WTC11 (cell line): ENCODE data around the gene TMEM253. TPM values are rescaled to one million over a fixed set of nuclear protein-coding genes. Genes with fewer than 3 reads are reported as not detected.
A peak's percentile ranks its signal among the peaks of the same experiment; 100 is the strongest.

Experiments used
- ATAC-seq: fragments of 200-7000 bp; cut with Tn5 transposase; 2 replicates; pipeline ENCODE4 v1.10.0; 2021; ENCODE audit warnings: mild to moderate bottlenecking, moderate library complexity
- CTCF ChIA-PET: fragments of 300-600 bp; sonication (Branson Sonifier 250); formaldehyde crosslinking; loops from one replicate; lab custom pipeline; 2021; ENCODE audit warnings: antibody characterized with exemption; lab: Charles Lee
- POLR2A ChIA-PET: fragments of 350-600 bp; sonication (Branson Sonifier 250); formaldehyde crosslinking; loops from one replicate; lab custom pipeline; 2021; ENCODE audit warnings: antibody characterized with exemption; lab: Charles Lee
- DNase-seq: peaks from one replicate; pipeline ENCODE4 v3.0.0; 2021; ENCODE audit warnings: low spot score
- H3K27ac Mint-ChIP-seq: 2 replicates; pipeline ENCODE4 v1.8.0; 2021; ENCODE audit warnings: mixed read lengths
- H3K27me3 Mint-ChIP-seq: 2 replicates; pipeline ENCODE4 v1.8.0; 2021; ENCODE audit warnings: low read depth, mild to moderate bottlenecking, moderate library complexity, mixed read lengths
- H3K36me3 Mint-ChIP-seq: 2 replicates; pipeline ENCODE4 v1.8.0; 2021; ENCODE audit warnings: mixed read lengths
- H3K4me1 Mint-ChIP-seq: 2 replicates; pipeline ENCODE4 v1.8.0; 2022; ENCODE audit warnings: mixed read lengths
- H3K4me3 Mint-ChIP-seq: 2 replicates; pipeline ENCODE4 v1.8.0; 2021; ENCODE audit warnings: mild to moderate bottlenecking, moderate library complexity, mixed read lengths
- H3K9me3 Mint-ChIP-seq: 2 replicates; pipeline ENCODE4 v1.8.0; 2021; ENCODE audit warnings: mixed read lengths
- ARID4B ChIP-seq: sonication (generic); formaldehyde crosslinking; IDR thresholded peaks from 2 replicates; pipeline ENCODE4 v1.8.0; 2023; ENCODE audit warnings: missing genetic modification reagents, mild to moderate bottlenecking, borderline replicate concordance
- ATF2 ChIP-seq: sonication (generic); formaldehyde crosslinking; IDR thresholded peaks from 2 replicates; pipeline ENCODE4 v1.8.1; 2022; ENCODE audit warnings: low read depth, missing genetic modification reagents, borderline replicate concordance
- FOXP1 ChIP-seq: sonication (generic); formaldehyde crosslinking; IDR thresholded peaks from 2 replicates; pipeline ENCODE4 v1.8.0; 2022; ENCODE audit warnings: missing genetic modification reagents, mild to moderate bottlenecking, moderate library complexity, borderline replicate concordance
- FOXP4 ChIP-seq: sonication (generic); formaldehyde crosslinking; IDR thresholded peaks from 2 replicates; pipeline ENCODE4 v1.8.0; 2022; ENCODE audit warnings: mild to moderate bottlenecking, missing genetic modification reagents
- GRHL2 ChIP-seq: fragments of 250-450 bp; sonication (Bioruptor Pico); IDR thresholded peaks from 2 replicates; pipeline ENCODE4 v1.8.0; 2022; ENCODE audit warnings: mild to moderate bottlenecking, moderate library complexity; ENCODE audit not compliant: insufficient replicate concordance, severe bottlenecking
- JAZF1 ChIP-seq: fragments of 250-450 bp; sonication (Bioruptor Pico); IDR thresholded peaks from 2 replicates; pipeline ENCODE4 v1.9.0; 2021; ENCODE audit warnings: moderate library complexity, mild to moderate bottlenecking, inconsistent platforms
- JUN ChIP-seq: sonication (generic); formaldehyde crosslinking; IDR thresholded peaks from 2 replicates; pipeline ENCODE4 v1.8.0; 2023; ENCODE audit warnings: mild to moderate bottlenecking, missing genetic modification reagents
- OVOL2 ChIP-seq: fragments of 250-450 bp; sonication (Bioruptor Pico); IDR thresholded peaks from 2 replicates; pipeline ENCODE4 v1.9.0; 2021; ENCODE audit warnings: mild to moderate bottlenecking, borderline replicate concordance
- TP53 ChIP-seq: sonication (generic); formaldehyde crosslinking; IDR thresholded peaks from 2 replicates; pipeline ENCODE4 v1.8.1; 2023; ENCODE audit warnings: mild to moderate bottlenecking, missing genetic modification reagents
- total RNA-seq: library from RNA; stranded (reverse); gene quantifications from 3 replicates; pipeline ENCODE4 v1.2.3, GENCODE V29; 2021
- TF ChIP-seq, protein P1 (sequence below): sonication (generic); formaldehyde crosslinking; IDR thresholded peaks from 2 replicates; pipeline ENCODE4 v1.8.1; 2022; ENCODE audit warnings: missing genetic modification reagents, borderline replicate concordance

Gene TMEM253
- total RNA-seq, 1 experiment from 2014 or later = 1.7 TPM

- TF ChIP-seq FOXP4 (CRISPR knock-in tag) = no peak
Observed at GRCh38 chr14:21084998-21085853, 15.6 kb upstream of the TMEM253 start (continued).

GRCh38 chr14:21086908-21087293 is 14.0 kb upstream of the TMEM253 start:
- DNase-seq (no peak), ATAC-seq (no peak)
- CTCF ChIA-PET = interaction anchor here (0.9 to 7.9 kb wide), 8 partner anchors 16 to 116 kb away, joined by 3 to 132 read pairs (median 14); partner anchors contain the start of gene ARHGEF40
- no peaks in the 10 kb centered on the region for H3K9me3 Mint-ChIP-seq
- H3K4me1 Mint-ChIP-seq = peaks cover 27% of the 10 kb centered on the region
- H3K27ac Mint-ChIP-seq = peak overlapping the region; percentile 81; the same call in 1 of the 2 replicates
- POLR2A ChIA-PET = interaction anchor here (0.8 to 2.1 kb wide), 6 partner anchors 10 to 47 kb away, joined by 3 to 23 read pairs (median 4); partner anchors contain the start of gene ARHGEF40
- no peaks in the 10 kb centered on the region for H3K27me3 Mint-ChIP-seq
- H3K36me3 Mint-ChIP-seq = peaks cover 70% of the 10 kb centered on the region
- no peak for TF ChIP-seq FOXP1 (CRISPR knock-in tag)
- TF ChIP-seq, protein P1, sequence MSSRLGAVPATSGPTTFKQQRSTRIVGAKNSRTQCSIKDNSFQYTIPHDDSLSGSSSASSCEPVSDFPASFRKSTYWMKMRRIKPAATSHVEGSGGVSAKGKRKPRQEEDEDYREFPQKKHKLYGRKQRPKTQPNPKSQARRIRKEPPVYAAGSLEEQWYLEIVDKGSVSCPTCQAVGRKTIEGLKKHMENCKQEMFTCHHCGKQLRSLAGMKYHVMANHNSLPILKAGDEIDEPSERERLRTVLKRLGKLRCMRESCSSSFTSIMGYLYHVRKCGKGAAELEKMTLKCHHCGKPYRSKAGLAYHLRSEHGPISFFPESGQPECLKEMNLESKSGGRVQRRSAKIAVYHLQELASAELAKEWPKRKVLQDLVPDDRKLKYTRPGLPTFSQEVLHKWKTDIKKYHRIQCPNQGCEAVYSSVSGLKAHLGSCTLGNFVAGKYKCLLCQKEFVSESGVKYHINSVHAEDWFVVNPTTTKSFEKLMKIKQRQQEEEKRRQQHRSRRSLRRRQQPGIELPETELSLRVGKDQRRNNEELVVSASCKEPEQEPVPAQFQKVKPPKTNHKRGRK = no peak
- TF ChIP-seq JAZF1 = no peak
- TF ChIP-seq ARID4B = no peak
- TF ChIP-seq ATF2 (CRISPR knock-in tag) = no peak
- TF ChIP-seq OVOL2 (CRISPR knock-in tag) = no peak
- TF ChIP-seq TP53 (CRISPR knock-in tag) = no peak
- TF ChIP-seq JUN (CRISPR knock-in tag) = no peak
- no peak for TF ChIP-seq GRHL2 (CRISPR knock-in tag)
- no peak overlapping the region for H3K4me3 Mint-ChIP-seq
